ENCODE data around the gene FBXO22. TPM values are rescaled to one million over a fixed set of nuclear protein-coding genes. Genes with fewer than 3 reads are reported as not detected.

Gene FBXO22
- total and polyA plus RNA-seq, 2 donors (not counting 1 experiment from before 2014, with no cell fraction given): 6.6 to 23.3 TPM

GRCh38 chr15:75928680-75929608 lies 25.3 kb downstream of the FBXO22 start:
- peak; percentile 15 for TF ChIP-seq CTCF (IDR thresholded peaks at IDR 0.05)
- TF ChIP-seq EZH2 (IDR thresholded peaks at IDR 0.05; ENCODE audit: borderline replicate concordance, insufficient read depth, low read depth, low read length, poor library complexity, severe bottlenecking): no peak
- H3K36me3 ChIP-seq (replicated peaks in 1 of 2; ENCODE audit: control extremely low read depth in 1 of 2, control insufficient read depth in 1 of 2, extremely low read depth in 1 of 2, insufficient read depth in 2 of 2, low read length in 1 of 2): peaks cover 0 to 16% of the 10 kb centered on the region in 2 experiments
- peaks cover 6% of the 10 kb centered on the region for H3K79me2 ChIP-seq (ENCODE audit: control insufficient read depth, insufficient read depth, low read length)
- no peak overlapping the region for H3K4me3 ChIP-seq (ENCODE audit: control extremely low read depth in 1 of 5, extremely low read depth in 1 of 5, insufficient read depth in 1 of 5, low read depth in 2 of 5, low read length in 4 of 5)
- H3K4me2 ChIP-seq (replicated peaks; ENCODE audit: low read depth, low read length, poor library complexity, severe bottlenecking): no peak overlapping the region
- H3K27ac ChIP-seq (ENCODE audit: low read length in 2 of 2): no peak overlapping the region
- POLR2A ChIA-PET: no interaction called here
- Mint-ChIP-seq H3K9me3 (ENCODE audit: insufficient read depth) (no peaks in the 10 kb centered on the region), H3K4me3 (no peak overlapping the region), H3K27ac (no peak overlapping the region), H3K27me3 (no peaks in the 10 kb centered on the region), H3K4me1 (peaks cover 36% of the 10 kb centered on the region)
- no peaks in the 10 kb centered on the region for H3K27me3 ChIP-seq (replicated peaks in 1 of 4; ENCODE audit: control extremely low read depth in 1 of 4, control insufficient read depth in 3 of 4, insufficient read depth in 4 of 4, low read length in 3 of 4)
- no peak overlapping the region for H3K9ac ChIP-seq (ENCODE audit: low read length)
- DNase-seq: no peak
- H3K9me3 ChIP-seq (ENCODE audit: control extremely low read depth in 1 of 3, control insufficient read depth in 2 of 3, insufficient read depth in 1 of 3, low read length in 2 of 3): no peaks in the 10 kb centered on the region
- CTCF ChIA-PET: interaction anchor here (0.6 to 1.6 kb wide), 4 partner anchors 10 to 211 kb away, joined by 3 to 10 read pairs (median 4); no protein-coding TSS in a partner anchor
- H4K20me1 ChIP-seq (ENCODE audit: control insufficient read depth, insufficient read depth, low read length, poor library complexity, severe bottlenecking): peaks cover 25% of the 10 kb centered on the region
- peaks cover 9 to 15% of the 10 kb centered on the region in 2 donors for H3K4me1 ChIP-seq (ENCODE audit: control insufficient read depth in 2 of 2, insufficient read depth in 2 of 2, low read length in 2 of 2)
- WGBS (ENCODE audit: insufficient coverage): 83% methylated on average over 3 of the region's 9 CpGs
- H2AFZ ChIP-seq (ENCODE audit: insufficient read depth, low read depth, low read length, poor library complexity, severe bottlenecking): no peak overlapping the region
- ATAC-seq (ENCODE audit: low read depth): no peak
- intact Hi-C loops (cut with micrococcal nuclease): loop anchor here (1.0 to 10.0 kb wide), 2 partner anchors 204 to 210 kb away; a partner anchor contains a TSS
